Measurements from ENCODE around the gene AKAP3.

Gene AKAP3

GRCh38 chr12:4648501-4649357 is at the start of gene AKAP3, which contains the start of gene NDUFA9:
AKAP3 (minus strand) TSS chr12:4649051; CDS start chr12:4638196, 10,855 bp downstream.
NDUFA9 (plus strand) TSS chr12:4649114; CDS start chr12:4649127, 13 bp downstream.
- in situ Hi-C loops (cut with MboI; ENCODE audit: low sequenced_read_pairs) = no loop called here

- in situ Hi-C loops (cut with MboI; ENCODE audit: low sequenced_read_pairs) = no loop called here
Measured at GRCh38 chr12:4690760-4691159, 41.9 kb upstream of the AKAP3 start.

- in situ Hi-C loops (cut with MboI; ENCODE audit: low sequenced_read_pairs) = no loop called here
Measured at GRCh38 chr12:4685317-4685716, 36.5 kb upstream of the AKAP3 start.

- in situ Hi-C loops (cut with MboI; ENCODE audit: low sequenced_read_pairs) = no loop called here
Measured at GRCh38 chr12:4681732-4682131, 32.9 kb upstream of the AKAP3 start.

GRCh38 chr12:4679711-4680110 is 30.9 kb upstream of the AKAP3 start:
- in situ Hi-C loops (cut with MboI; ENCODE audit: low sequenced_read_pairs) = no loop called here

- in situ Hi-C loops (cut with MboI; ENCODE audit: low sequenced_read_pairs) = no loop called here
Measured at GRCh38 chr12:4665236-4665635, 16.4 kb upstream of the AKAP3 start.

- in situ Hi-C loops (cut with MboI; ENCODE audit: low sequenced_read_pairs) = no loop called here
Measured at GRCh38 chr12:4663971-4664505, 15.2 kb upstream of the AKAP3 start.

GRCh38 chr12:4653691-4654090 is 4.8 kb upstream of the AKAP3 start:
- in situ Hi-C loops (cut with MboI; ENCODE audit: low sequenced_read_pairs) = no loop called here

GRCh38 chr12:4653257-4653656 is 4.4 kb upstream of the AKAP3 start:
- in situ Hi-C loops (cut with MboI; ENCODE audit: low sequenced_read_pairs) = no loop called here

GRCh38 chr12:4649358-4649661 is 459 bp upstream of the AKAP3 start:
- in situ Hi-C loops (cut with MboI; ENCODE audit: low sequenced_read_pairs) = no loop called here

- in situ Hi-C loops (cut with MboI; ENCODE audit: low sequenced_read_pairs) = no loop called here
Measured at GRCh38 chr12:4648104-4648500, 749 bp downstream of the AKAP3 start.

- in situ Hi-C loops (cut with MboI; ENCODE audit: low sequenced_read_pairs) = no loop called here
Measured at GRCh38 chr12:4645023-4645422, 3.8 kb downstream of the AKAP3 start.

- in situ Hi-C loops (cut with MboI; ENCODE audit: low sequenced_read_pairs) = no loop called here
Measured at GRCh38 chr12:4643747-4644146, 5.1 kb downstream of the AKAP3 start.

GRCh38 chr12:4630262-4630661 is 18.6 kb downstream of the AKAP3 start:
- in situ Hi-C loops (cut with MboI; ENCODE audit: low sequenced_read_pairs) = no loop called here

GRCh38 chr12:4628406-4628805 is 20.4 kb downstream of the AKAP3 start:
- in situ Hi-C loops (cut with MboI; ENCODE audit: low sequenced_read_pairs) = no loop called here

- in situ Hi-C loops (cut with MboI; ENCODE audit: low sequenced_read_pairs) = no loop called here
Measured at GRCh38 chr12:4626543-4626942, 22.3 kb downstream of the AKAP3 start.

- in situ Hi-C loops (cut with MboI; ENCODE audit: low sequenced_read_pairs) = no loop called here
Measured at GRCh38 chr12:4621511-4621910, 27.3 kb downstream of the AKAP3 start.

- in situ Hi-C loops (cut with MboI; ENCODE audit: low sequenced_read_pairs) = no loop called here
Measured at GRCh38 chr12:4615667-4616066, 33.2 kb downstream of the AKAP3 start.

GRCh38 chr12:4610481-4610880 is 38.4 kb downstream of the AKAP3 start:
- in situ Hi-C loops (cut with MboI; ENCODE audit: low sequenced_read_pairs) = no loop called here

- in situ Hi-C loops (cut with MboI; ENCODE audit: low sequenced_read_pairs) = no loop called here
Measured at GRCh38 chr12:4609071-4609470, 39.8 kb downstream of the AKAP3 start.

GRCh38 chr12:4607056-4607455 is 41.8 kb downstream of the AKAP3 start:
- in situ Hi-C loops (cut with MboI; ENCODE audit: low sequenced_read_pairs) = no loop called here

GRCh38 chr12:4604684-4605193 is 44.1 kb downstream of the AKAP3 start:
- in situ Hi-C loops (cut with MboI; ENCODE audit: low sequenced_read_pairs) = no loop called here

All from HL-60/S4 (cell line).